H1 (cell line): Measurements from ENCODE around the gene HTR4. TPM values are rescaled to one million over a fixed set of nuclear protein-coding genes. Genes with fewer than 3 reads are reported as not detected.

ENCODE experiments used
- CTCF ChIA-PET: fragments of 300-600 bp; sonication (Branson Sonifier 250); formaldehyde crosslinking; loops from one replicate; lab custom pipeline; 2021; ENCODE audit not compliant: partially characterized antibody; lab: Charles Lee
- POLR2A ChIA-PET: fragments of 300-600 bp; sonication (Branson Sonifier 250); formaldehyde crosslinking; loops from one replicate; lab custom pipeline; 2021; ENCODE audit warnings: inconsistent platforms; ENCODE audit not compliant: partially characterized antibody; lab: Charles Lee
- DNase-seq, 2 experiments: peaks; one replicate each; pipeline versions ENCODE4 v3.0.0 to v3.0.0-alpha.2; 2010 to 2022; ENCODE audit warnings: low spot score in 2 of 2, low read depth in 1 of 2, mixed read lengths in 1 of 2
- FAIRE-seq: peaks from 2 replicates; lab custom pipeline; 2011; peaks lifted over from hg19 to GRCh38; lab: Jason Lieb, UNC
- H2AFZ ChIP-seq: 2 replicates; pipeline ENCODE4 v1.8.1; 2012; ENCODE audit warnings: low read length, inconsistent platforms
- H2AK5ac ChIP-seq: 2 replicates; pipeline ENCODE4 v1.6.1; 2013; ENCODE audit warnings: low read depth, low read length
- H2BK120ac ChIP-seq: replicated peaks from 2 replicates; pipeline ENCODE3; 2013; ENCODE audit warnings: low read depth, low read length, inconsistent platforms
- H2BK12ac ChIP-seq: 2 replicates; pipeline ENCODE4 v1.6.1; 2013; ENCODE audit warnings: low read depth, low read length
- H2BK15ac ChIP-seq: 2 replicates; pipeline ENCODE4 v1.6.1; 2013; ENCODE audit warnings: low read length
- H2BK20ac ChIP-seq: 2 replicates; pipeline ENCODE4 v1.6.1; 2013; ENCODE audit warnings: low read length
- H2BK5ac ChIP-seq: 2 replicates; pipeline ENCODE4 v1.6.1; 2013; ENCODE audit warnings: low read depth, low read length
- H3K14ac ChIP-seq: 2 replicates; pipeline ENCODE4 v1.6.1; 2013; ENCODE audit warnings: inconsistent platforms; ENCODE audit not compliant: insufficient read length
- H3K18ac ChIP-seq: 2 replicates; pipeline ENCODE4 v1.6.1; 2013; ENCODE audit warnings: low read length; ENCODE audit errors: extremely low read depth
- H3K23ac ChIP-seq: 2 replicates; pipeline ENCODE4 v1.6.1; 2013; ENCODE audit warnings: inconsistent platforms; ENCODE audit not compliant: insufficient read length
- H3K23me2 ChIP-seq: 2 replicates; pipeline ENCODE4 v1.6.1; 2013; ENCODE audit warnings: low read depth, low read length
- H3K27ac ChIP-seq: 2 replicates; pipeline ENCODE4 v1.6.1; 2011; ENCODE audit warnings: low read depth, low read length, inconsistent platforms
- H3K27me3 ChIP-seq, 4 experiments: replicated peaks in 1 of 4; 1 replicate in 1 of 4; 2 replicates in 3 of 4; pipeline versions ENCODE4 v1.6.1 to v1.8.1; 2011 to 2013; ENCODE audit warnings: low read length in 3 of 4, mild to moderate bottlenecking in 3 of 4, inconsistent platforms in 2 of 4, mixed read lengths in 2 of 4, moderate library complexity in 1 of 4; ENCODE audit not compliant: control insufficient read depth in 3 of 4, insufficient read depth in 3 of 4; ENCODE audit errors: extremely low read depth in 1 of 4
- H3K36me3 ChIP-seq, 4 experiments: 2 replicates each; pipeline versions ENCODE4 v1.6.1 to v1.8.1; 2011 to 2013; ENCODE audit warnings: mild to moderate bottlenecking in 4 of 4, low read length in 3 of 4, moderate library complexity in 2 of 4, control low read depth in 1 of 4, inconsistent platforms in 1 of 4; ENCODE audit not compliant: insufficient read depth in 4 of 4, control insufficient read depth in 2 of 4
- H3K4ac ChIP-seq: replicated peaks from 2 replicates; pipeline ENCODE3; 2013; ENCODE audit warnings: low read length, low read depth, mixed read lengths, inconsistent platforms; ENCODE audit not compliant: insufficient read length
- H3K4me1 ChIP-seq, 4 experiments: replicated peaks in 1 of 4; 1 replicate in 1 of 4; 2 replicates in 3 of 4; pipeline versions ENCODE4 v1.6.1 to v1.8.1; 2011 to 2013; ENCODE audit warnings: low read length in 3 of 4, inconsistent platforms in 2 of 4, mixed read lengths in 1 of 4; ENCODE audit not compliant: insufficient read depth in 4 of 4, control insufficient read depth in 3 of 4
- H3K4me2 ChIP-seq, 2 experiments: 2 replicates each; pipeline versions ENCODE4 v1.6.1 to v1.8.1; 2011 to 2013; ENCODE audit warnings: low read depth in 2 of 2, low read length in 2 of 2, control low read depth in 1 of 2, inconsistent platforms in 1 of 2, mild to moderate bottlenecking in 1 of 2; ENCODE audit not compliant: insufficient read depth in 1 of 2
- H3K4me3 ChIP-seq, 4 experiments: fragments of 200-600, 300-600 bp in 1 of 4; sonication (generic), shearing (Covaris generic), sonication (Bioruptor Twin) in 1 of 4; 2 replicates each; pipeline versions ENCODE4 v1.5.1 to v1.8.1; 2011 to 2016; ENCODE audit warnings: low read length in 4 of 4, low read depth in 3 of 4, control low read depth in 2 of 4, inconsistent platforms in 2 of 4, mild to moderate bottlenecking in 2 of 4, mixed read lengths in 1 of 4, moderate library complexity in 1 of 4; ENCODE audit not compliant: insufficient read depth in 2 of 4; ENCODE audit errors: extremely low read depth in 1 of 4
- H3K56ac ChIP-seq: replicated peaks from 2 replicates; pipeline ENCODE3; 2013; ENCODE audit warnings: low read depth, mild to moderate bottlenecking, mixed read lengths, low read length, inconsistent platforms; ENCODE audit not compliant: insufficient read length
- H3K79me1 ChIP-seq: 2 replicates; pipeline ENCODE4 v1.6.1; 2013; ENCODE audit warnings: low read depth, low read length, control low read depth
- H3K79me2 ChIP-seq, 2 experiments: 2 replicates each; pipeline versions ENCODE4 v1.6.1 to v1.8.1; 2012 to 2013; ENCODE audit warnings: low read length in 2 of 2, mild to moderate bottlenecking in 2 of 2, inconsistent platforms in 1 of 2; ENCODE audit not compliant: insufficient read depth in 2 of 2, control insufficient read depth in 1 of 2
- H3K9ac ChIP-seq, 4 experiments: replicated peaks in 1 of 4; 1 replicate in 1 of 4; 2 replicates in 3 of 4; pipeline versions ENCODE4 v1.6.1 to v1.8.1; 2011 to 2013; ENCODE audit warnings: low read depth in 3 of 4, low read length in 3 of 4, control low read depth in 2 of 4, mild to moderate bottlenecking in 2 of 4, moderate library complexity in 2 of 4, inconsistent platforms in 1 of 4; ENCODE audit errors: extremely low read depth in 1 of 4
- H3K9me3 ChIP-seq, 2 experiments: 2 replicates each; pipeline versions ENCODE4 v1.6.1 to v1.8.1; 2012 to 2013; ENCODE audit warnings: mild to moderate bottlenecking in 2 of 2, moderate library complexity in 2 of 2, control low read depth in 1 of 2, inconsistent platforms in 1 of 2, low read depth in 1 of 2, low read length in 1 of 2, mixed read lengths in 1 of 2; ENCODE audit not compliant: insufficient read depth in 2 of 2
- H4K20me1 ChIP-seq, 2 experiments: replicated peaks in 1 of 2; 2 replicates each; pipeline versions ENCODE3 to v1.8.1; 2011 to 2013; ENCODE audit warnings: inconsistent platforms in 2 of 2, low read length in 2 of 2, mild to moderate bottlenecking in 1 of 2; ENCODE audit not compliant: insufficient read depth in 2 of 2, control insufficient read depth in 1 of 2
- H4K5ac ChIP-seq: 2 replicates; pipeline ENCODE4 v1.6.1; 2013; ENCODE audit warnings: low read length, low read depth, mixed read lengths, inconsistent platforms; ENCODE audit not compliant: insufficient read length
- H4K8ac ChIP-seq: 2 replicates; pipeline ENCODE4 v1.8.0; 2013; ENCODE audit warnings: mild to moderate bottlenecking, moderate library complexity, low read length, inconsistent platforms; ENCODE audit not compliant: insufficient read depth; ENCODE audit errors: extremely low read depth
- H4K91ac ChIP-seq: replicated peaks from 2 replicates; pipeline ENCODE3; 2013; ENCODE audit warnings: low read length, mixed read lengths, inconsistent platforms; ENCODE audit not compliant: insufficient read length
- MAFK ChIP-seq: IDR thresholded peaks from 2 replicates; pipeline ENCODE4 v1.6.1; 2012; ENCODE audit warnings: low read depth, mild to moderate bottlenecking, improper control_type of control experiment, low read length
- RAD21 ChIP-seq, 2 experiments: IDR thresholded peaks in 1 of 2; conservative IDR thresholded peaks in 1 of 2; 2 replicates each; pipeline ENCODE4 v1.6.1; 2011; ENCODE audit warnings: low read depth in 2 of 2, low read length in 2 of 2, improper control_type of control experiment in 1 of 2, inconsistent platforms in 1 of 2, mild to moderate bottlenecking in 1 of 2, moderate library complexity in 1 of 2
- RBBP5 ChIP-seq: IDR thresholded peaks from 2 replicates; pipeline ENCODE4 v1.7.1; 2012; ENCODE audit warnings: low read depth, mild to moderate bottlenecking, inconsistent platforms, low read length, moderate library complexity, borderline replicate concordance
- RXRA ChIP-seq: IDR thresholded peaks from 2 replicates; pipeline ENCODE4 v1.6.1; 2011; ENCODE audit warnings: low read depth, mild to moderate bottlenecking, low read length, moderate library complexity; ENCODE audit not compliant: insufficient read depth
- WGBS, 2 experiments: shearing (Covaris generic) in 1 of 2; methylation state at CpG; one replicate each; pipeline versions ENCODE4 v1.1.6 to v1.1.7; 2013 to 2015; ENCODE audit warnings: low lambda C conversion rate in 2 of 2, mixed read lengths in 2 of 2, inconsistent platforms in 1 of 2, low coverage in 1 of 2, missing lambda C conversion rate in 1 of 2; ENCODE audit not compliant: insufficient replicate concordance in 2 of 2, insufficient coverage in 1 of 2, insufficient read length in 1 of 2; ENCODE audit errors: extremely low coverage in 1 of 2, missing lambda C conversion rate in 1 of 2; 5-methylcytosine and 5-hydroxymethylcytosine counted together
- polyA plus RNA-seq, 7 experiments: library from polyadenylated mRNA; depleted of rRNA in 3 of 7; stranded (reverse) in 5 of 7; unstranded in 2 of 7; fragments of >200 nt in 5 of 7; fragments of 200-250 nt in 2 of 7; gene quantifications; 1 replicate in 5 of 7; 2 replicates in 1 of 7; 4 replicates in 1 of 7; pipeline versions ENCODE4 v1.2.1 to v1.2.3, GENCODE V29; 2011 to 2013; ENCODE audit warnings: missing spikeins in 2 of 7, mixed read lengths in 2 of 7
- total RNA-seq: library from RNA; stranded (reverse); fragmentation: NEBNext Ultra II Directional; extraction: Animal tissue kit (Norgen Biotek cat#: 25700); gene quantifications from 2 replicates; pipeline ENCODE4 v1.2.1, GENCODE V29; 2021

HTR4 gene
- total and polyA plus RNA-seq, 2 of the 8 experiments (the other 6 are each of a cell fraction or from before 2014, with no cell fraction given), result not detected

DNA sequence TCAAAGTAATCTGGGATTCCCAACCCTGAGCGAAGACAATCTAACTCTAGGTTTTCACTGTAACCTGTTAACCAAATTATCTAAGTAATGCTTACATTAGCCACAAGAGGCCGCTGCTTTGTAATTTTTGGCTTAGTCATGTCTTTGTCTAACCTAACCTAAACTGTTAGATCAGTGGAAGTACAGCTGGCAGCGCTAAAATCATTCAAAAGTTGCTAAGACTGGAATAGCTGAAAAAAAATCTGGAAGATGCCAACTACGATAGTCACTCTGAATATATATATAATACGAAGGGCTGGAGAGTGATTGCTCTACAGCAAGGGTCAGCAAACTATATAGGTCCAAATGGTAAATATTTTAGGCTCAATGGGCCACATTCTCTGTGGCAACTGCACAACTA, 210.3 kb downstream of the HTR4 start:
- no peak overlapping the region for H2BK5ac ChIP-seq
- H3K4me1 ChIP-seq, result no peaks in the 10 kb centered on the region; a peak in 1 of 7 replicates
- H2BK120ac ChIP-seq, result no peak overlapping the region
- H3K9ac ChIP-seq, result no peak overlapping the region
- H3K9me3 ChIP-seq, result no peaks in the 10 kb centered on the region
- DNase-seq, result no peak
- H2BK15ac ChIP-seq, result no peak overlapping the region
- H3K14ac ChIP-seq, result no peak overlapping the region
- no peak overlapping the region for H4K91ac ChIP-seq
- H2BK20ac ChIP-seq, result no peak overlapping the region
- no peaks in the 10 kb centered on the region for H4K20me1 ChIP-seq
- H2BK12ac ChIP-seq, result no peak overlapping the region
- H3K36me3 ChIP-seq, result peaks cover 0 to 24% (median 15%) of the 10 kb centered on the region in 4 experiments; a peak in 5 of 8 replicates
- no peak overlapping the region for H3K4me3 ChIP-seq
- no peaks in the 10 kb centered on the region for H3K23me2 ChIP-seq
- no peak overlapping the region for H2AFZ ChIP-seq
- no peak overlapping the region for H3K56ac ChIP-seq
- WGBS, 2 experiments, result 51% methylated on average over 5 of the region's 5 CpGs; no CpG with 5 or more reads in 1 of the 2 experiments
- no peak overlapping the region for H4K5ac ChIP-seq
- no peaks in the 10 kb centered on the region for H3K79me2 ChIP-seq
- H3K27ac ChIP-seq, result no peak overlapping the region
- no peaks in the 10 kb centered on the region for H3K27me3 ChIP-seq
- H3K4ac ChIP-seq, result no peak overlapping the region
- H3K4me2 ChIP-seq, result no peak overlapping the region
- ChIA-PET POLR2A (interaction anchor here (0.8 kb wide), 1 partner anchor 10 kb away, joined by 3 read pairs; no protein-coding TSS in a partner anchor), CTCF (interaction anchor here (0.8 to 10.7 kb wide), 31 partner anchors 10 to 513 kb away, joined by 3 to 231 read pairs (median 4); no protein-coding TSS in a partner anchor)
- no peak overlapping the region for H3K18ac ChIP-seq
- H4K8ac ChIP-seq, result no peak overlapping the region
- no peak overlapping the region for H2AK5ac ChIP-seq
- H3K79me1 ChIP-seq, result no peaks in the 10 kb centered on the region
- no peak overlapping the region for H3K23ac ChIP-seq
- FAIRE-seq, result peak; percentile 68
- TF ChIP-seq RXRA (no peak), RAD21 (IDR thresholded peaks at IDR 0.05 in 1 of 2, conservative IDR thresholded peaks at IDR 0.05 in 1 of 2; ENCODE audit: low read depth in 2 of 2, low read length in 2 of 2) (peak; percentile 82 to 86), RBBP5 (no peak), MAFK (peak; percentile 89)
